ENCODE data around the gene CDADC1.

The CDADC1 gene

DNA sequence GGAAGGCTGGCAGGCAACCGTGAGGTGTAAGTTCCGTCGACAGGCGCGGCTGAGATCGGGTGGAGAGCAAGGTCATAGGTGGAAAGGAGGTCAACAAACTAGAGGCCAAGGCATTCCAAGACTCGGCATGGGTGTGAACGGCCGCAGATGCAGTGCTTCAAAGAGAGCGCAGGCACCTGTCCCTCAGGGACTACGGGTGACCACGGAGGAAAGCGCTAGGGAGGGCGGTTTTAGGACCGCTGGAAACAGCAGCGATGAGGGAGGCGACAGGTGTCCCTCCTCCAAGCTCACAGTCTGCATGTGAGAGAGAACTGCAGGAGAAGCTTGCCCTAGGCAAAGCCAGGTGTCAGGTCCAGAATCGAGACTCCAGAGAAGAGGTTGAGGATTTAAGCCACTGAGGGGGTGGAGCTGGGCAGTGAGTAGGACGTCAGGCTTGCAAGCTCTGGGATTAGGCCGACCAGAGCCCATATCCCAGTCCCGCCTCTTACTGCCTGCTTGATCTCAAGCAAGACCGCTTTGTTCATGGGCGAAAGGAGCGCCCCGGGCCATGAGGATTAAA, 29.2 kb upstream of the CDADC1 start:
- Mint-ChIP-seq H3K36me3 (ENCODE audit: low read depth) (no peaks in the 10 kb centered on the region), H3K9me3 (peaks cover 4% of the 10 kb centered on the region), H3K27me3 (ENCODE audit: low read depth) (peaks cover 73% of the 10 kb centered on the region), H3K4me1 (peaks cover 19% of the 10 kb centered on the region), H3K4me3 (peak overlapping the region; percentile 25 to 68 (median 61)), H3K27ac (no peak overlapping the region)
- TF ChIP-seq, protein P1, sequence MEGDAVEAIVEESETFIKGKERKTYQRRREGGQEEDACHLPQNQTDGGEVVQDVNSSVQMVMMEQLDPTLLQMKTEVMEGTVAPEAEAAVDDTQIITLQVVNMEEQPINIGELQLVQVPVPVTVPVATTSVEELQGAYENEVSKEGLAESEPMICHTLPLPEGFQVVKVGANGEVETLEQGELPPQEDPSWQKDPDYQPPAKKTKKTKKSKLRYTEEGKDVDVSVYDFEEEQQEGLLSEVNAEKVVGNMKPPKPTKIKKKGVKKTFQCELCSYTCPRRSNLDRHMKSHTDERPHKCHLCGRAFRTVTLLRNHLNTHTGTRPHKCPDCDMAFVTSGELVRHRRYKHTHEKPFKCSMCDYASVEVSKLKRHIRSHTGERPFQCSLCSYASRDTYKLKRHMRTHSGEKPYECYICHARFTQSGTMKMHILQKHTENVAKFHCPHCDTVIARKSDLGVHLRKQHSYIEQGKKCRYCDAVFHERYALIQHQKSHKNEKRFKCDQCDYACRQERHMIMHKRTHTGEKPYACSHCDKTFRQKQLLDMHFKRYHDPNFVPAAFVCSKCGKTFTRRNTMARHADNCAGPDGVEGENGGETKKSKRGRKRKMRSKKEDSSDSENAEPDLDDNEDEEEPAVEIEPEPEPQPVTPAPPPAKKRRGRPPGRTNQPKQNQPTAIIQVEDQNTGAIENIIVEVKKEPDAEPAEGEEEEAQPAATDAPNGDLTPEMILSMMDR (IDR thresholded peaks at IDR 0.05; ENCODE audit: unreplicated experiment in 3 of 3), result no peak

DNA sequence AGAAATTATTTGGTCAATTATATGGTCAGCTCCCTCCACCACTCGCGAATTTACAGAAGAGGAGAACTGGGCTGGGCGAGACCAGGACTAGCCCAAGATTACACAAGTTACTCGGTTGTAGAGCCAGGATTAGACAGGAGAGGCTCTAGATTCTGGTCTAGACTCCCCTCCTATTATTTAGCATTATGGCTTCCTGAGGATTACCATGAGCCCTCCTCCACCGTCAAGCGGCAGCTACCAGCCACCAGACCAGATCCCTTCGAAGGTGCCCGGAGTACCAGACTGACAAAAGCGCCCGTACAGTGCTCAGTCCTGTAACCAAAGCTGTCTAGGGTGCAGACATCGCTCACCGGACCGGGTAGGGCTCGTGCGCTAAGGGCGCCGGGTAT, 28.1 kb upstream of the CDADC1 start:
- TF ChIP-seq, protein P1 (IDR thresholded peaks at IDR 0.05; ENCODE audit: unreplicated experiment in 3 of 3), result no peak
- Mint-ChIP-seq H3K4me3 (peak overlapping the region; percentile 68 to 71 (median 68)), H3K27ac (no peak overlapping the region), H3K27me3 (ENCODE audit: low read depth) (peaks cover 83% of the 10 kb centered on the region), H3K4me1 (peaks cover 19% of the 10 kb centered on the region), H3K9me3 (peaks cover 4% of the 10 kb centered on the region), H3K36me3 (ENCODE audit: low read depth) (no peaks in the 10 kb centered on the region)

DNA sequence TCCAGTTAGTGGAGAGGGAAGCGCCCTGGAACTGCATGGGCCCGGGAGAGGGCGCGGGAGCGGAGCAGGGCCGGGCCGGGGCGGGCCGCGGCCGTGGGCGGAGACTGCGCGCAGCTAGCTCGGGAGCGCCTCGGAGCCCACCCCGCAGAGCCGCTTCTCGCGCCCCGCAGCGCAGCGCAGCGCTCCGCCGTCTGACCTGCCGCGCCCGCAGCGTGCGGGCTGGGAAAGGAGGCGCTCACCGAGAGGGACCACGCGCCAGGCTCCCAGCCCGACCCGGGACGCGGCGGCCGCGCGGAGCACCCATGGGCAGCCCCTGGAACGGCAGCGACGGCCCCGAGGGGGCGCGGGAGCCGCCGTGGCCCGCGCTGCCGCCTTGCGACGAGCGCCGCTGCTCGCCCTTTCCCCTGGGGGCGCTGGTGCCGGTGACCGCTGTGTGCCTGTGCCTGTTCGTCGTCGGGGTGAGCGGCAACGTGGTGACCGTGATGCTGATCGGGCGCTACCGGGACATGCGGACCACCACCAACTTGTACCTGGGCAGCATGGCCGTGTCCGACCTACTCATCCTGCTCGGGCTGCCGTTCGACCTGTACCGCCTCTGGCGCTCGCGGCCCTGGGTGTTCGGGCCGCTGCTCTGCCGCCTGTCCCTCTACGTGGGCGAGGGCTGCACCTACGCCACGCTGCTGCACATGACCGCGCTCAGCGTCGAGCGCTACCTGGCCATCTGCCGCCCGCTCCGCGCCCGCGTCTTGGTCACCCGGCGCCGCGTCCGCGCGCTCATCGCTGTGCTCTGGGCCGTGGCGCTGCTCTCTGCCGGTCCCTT, 27.5 kb upstream of the CDADC1 start, which contains the start of gene MLNR:
MLNR (plus strand) TSS at position 303 of the 820 bp plus-strand sequence; CDS start at position 303, 0 bp downstream.
- no peak within 1 kb of the TSS for H3K27ac Mint-ChIP-seq
- peaks cover 19% of the 10 kb centered on the region for H3K4me1 Mint-ChIP-seq
- peaks cover 4% of the 10 kb centered on the region for H3K9me3 Mint-ChIP-seq
- no peaks in the 10 kb centered on the region for H3K36me3 Mint-ChIP-seq (ENCODE audit: low read depth)
- peaks cover 89% of the 10 kb centered on the region for H3K27me3 Mint-ChIP-seq (ENCODE audit: low read depth)
- TF ChIP-seq, protein P1 (IDR thresholded peaks at IDR 0.05; ENCODE audit: unreplicated experiment in 3 of 3), result peak in 1 of 3 experiments; percentile 23
- H3K4me3 Mint-ChIP-seq, result peak within 1 kb of the TSS; percentile 70 to 76 (median 71)

DNA sequence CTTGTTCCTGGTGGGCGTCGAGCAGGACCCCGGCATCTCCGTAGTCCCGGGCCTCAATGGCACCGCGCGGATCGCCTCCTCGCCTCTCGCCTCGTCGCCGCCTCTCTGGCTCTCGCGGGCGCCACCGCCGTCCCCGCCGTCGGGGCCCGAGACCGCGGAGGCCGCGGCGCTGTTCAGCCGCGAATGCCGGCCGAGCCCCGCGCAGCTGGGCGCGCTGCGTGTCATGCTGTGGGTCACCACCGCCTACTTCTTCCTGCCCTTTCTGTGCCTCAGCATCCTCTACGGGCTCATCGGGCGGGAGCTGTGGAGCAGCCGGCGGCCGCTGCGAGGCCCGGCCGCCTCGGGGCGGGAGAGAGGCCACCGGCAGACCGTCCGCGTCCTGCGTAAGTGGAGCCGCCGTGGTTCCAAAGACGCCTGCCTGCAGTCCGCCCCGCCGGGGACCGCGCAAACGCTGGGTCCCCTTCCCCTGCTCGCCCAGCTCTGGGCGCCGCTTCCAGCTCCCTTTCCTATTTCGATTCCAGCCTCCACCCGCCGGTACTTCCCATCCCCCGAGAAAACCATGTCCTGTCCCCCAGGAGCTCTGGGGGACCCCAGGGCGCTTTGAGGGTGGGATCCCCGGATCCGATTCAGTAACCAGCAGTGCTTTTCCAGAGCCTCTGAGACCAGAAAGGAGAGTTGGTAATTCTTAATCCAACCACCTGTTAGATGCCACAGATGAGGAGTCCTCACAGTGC, 26.7 kb upstream of the CDADC1 start:
- TF ChIP-seq, protein P1 (IDR thresholded peaks at IDR 0.05; ENCODE audit: unreplicated experiment in 3 of 3), result no peak
- Mint-ChIP-seq H3K4me1 (peaks cover 19% of the 10 kb centered on the region), H3K36me3 (ENCODE audit: low read depth) (no peaks in the 10 kb centered on the region)

DNA sequence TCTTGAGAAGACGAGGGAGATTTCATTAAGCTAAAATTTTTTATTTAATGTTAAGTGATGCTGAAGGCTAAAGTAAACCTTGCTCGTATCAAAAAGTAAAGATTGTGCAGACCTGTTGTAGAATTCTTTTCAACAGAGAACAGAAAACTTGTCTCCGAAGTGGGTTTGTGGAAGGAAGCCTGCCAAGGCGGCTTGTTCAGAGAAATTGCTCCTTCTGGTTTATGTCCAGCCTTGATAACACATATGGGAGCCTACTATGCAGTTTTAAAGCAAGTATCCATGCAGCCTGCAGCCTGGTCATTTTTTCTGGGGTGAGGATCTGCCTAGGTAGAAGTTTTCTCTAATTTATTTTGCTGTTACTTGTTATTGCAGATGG, 26.1 kb upstream of the CDADC1 start:
- H3K4me3 Mint-ChIP-seq, result peak overlapping the region; percentile 26 to 76 (median 64)
- TF ChIP-seq, protein P1 (IDR thresholded peaks at IDR 0.05; ENCODE audit: unreplicated experiment in 3 of 3), result no peak
- no peaks in the 10 kb centered on the region for H3K36me3 Mint-ChIP-seq (ENCODE audit: low read depth)
- peaks cover 4% of the 10 kb centered on the region for H3K9me3 Mint-ChIP-seq
- H3K4me1 Mint-ChIP-seq, result peaks cover 19% of the 10 kb centered on the region
- H3K27me3 Mint-ChIP-seq (ENCODE audit: low read depth), result peaks cover 93% of the 10 kb centered on the region
- no peak overlapping the region for H3K27ac Mint-ChIP-seq

More for the DNA sequence above, 26.7 kb upstream of the CDADC1 start:
- Mint-ChIP-seq H3K9me3 (peaks cover 4% of the 10 kb centered on the region), H3K27me3 (ENCODE audit: low read depth) (peaks cover 96% of the 10 kb centered on the region), H3K27ac (no peak overlapping the region), H3K4me3 (peak overlapping the region; percentile 66 to 76 (median 70))
